ENCODE data around the gene GINS2. TPM values are rescaled to one million over a fixed set of nuclear protein-coding genes. Genes with fewer than 3 reads are reported as not detected.

GINS2 gene
- total RNA-seq, 4 donors from 2014 or later = 1.8 to 2.5 (median 1.9) TPM; not detected in 1

- 90% methylated on average over 5 of the region's 17 CpGs for WGBS
- no peak overlapping the region for H3K4me3 ChIP-seq
- no peaks in the 10 kb centered on the region for H3K27me3 ChIP-seq
- peaks cover 46% of the 10 kb centered on the region for H3K4me1 ChIP-seq
- H3K9me3 ChIP-seq = no peaks in the 10 kb centered on the region
- no peak for DNase-seq (ENCODE audit: low spot score in 2 of 2)
- H3K27ac ChIP-seq = no peak overlapping the region
- no peak for TF ChIP-seq CTCF (IDR thresholded peaks at IDR 0.05)
- TF ChIP-seq EP300 (IDR thresholded peaks at IDR 0.05) = no peak
- no peak for TF ChIP-seq POLR2AphosphoS5 (IDR thresholded peaks at IDR 0.05)
- TF ChIP-seq POLR2A (IDR thresholded peaks at IDR 0.05) = no peak
- peaks cover 23% of the 10 kb centered on the region for H3K36me3 ChIP-seq
Observed at GRCh38 chr16:85646358-85646907, 42.3 kb downstream of the GINS2 start.

GRCh38 chr16:85645021-85645589 lies 43.6 kb downstream of the GINS2 start:
- TF ChIP-seq POLR2AphosphoS5 (IDR thresholded peaks at IDR 0.05) = no peak
- peaks cover 48% of the 10 kb centered on the region for H3K4me1 ChIP-seq
- H3K27me3 ChIP-seq = no peaks in the 10 kb centered on the region
- no peak overlapping the region for H3K4me3 ChIP-seq
- H3K9me3 ChIP-seq = no peaks in the 10 kb centered on the region
- peaks cover 21% of the 10 kb centered on the region for H3K36me3 ChIP-seq
- 49% methylated on average over 17 of the region's 19 CpGs for WGBS
- no peak overlapping the region for H3K27ac ChIP-seq
- DNase-seq (ENCODE audit: low spot score in 2 of 2) = no peak

GRCh38 chr16:85644093-85644712 lies 44.6 kb downstream of the GINS2 start:
- H3K27me3 ChIP-seq = no peaks in the 10 kb centered on the region
- H3K36me3 ChIP-seq = peaks cover 13% of the 10 kb centered on the region
- DNase-seq (ENCODE audit: low spot score in 2 of 2) = no peak
- TF ChIP-seq EP300 (IDR thresholded peaks at IDR 0.05) (no peak), POLR2AphosphoS5 (IDR thresholded peaks at IDR 0.05) (no peak), CTCF (IDR thresholded peaks at IDR 0.05) (no peak), POLR2A (IDR thresholded peaks at IDR 0.05) (no peak)
- no peak overlapping the region for H3K4me3 ChIP-seq
- WGBS = 95% methylated on average over 21 of the region's 21 CpGs
- no peak overlapping the region for H3K27ac ChIP-seq
- H3K9me3 ChIP-seq = no peaks in the 10 kb centered on the region
- H3K4me1 ChIP-seq = peaks cover 55% of the 10 kb centered on the region

GRCh38 chr16:85643631-85644030 lies 45.1 kb downstream of the GINS2 start:
- peaks cover 7% of the 10 kb centered on the region for H3K36me3 ChIP-seq
- H3K9me3 ChIP-seq = no peaks in the 10 kb centered on the region
- no peak overlapping the region for H3K27ac ChIP-seq
- no peak for TF ChIP-seq POLR2A (IDR thresholded peaks at IDR 0.05)
- no peak for TF ChIP-seq EP300 (IDR thresholded peaks at IDR 0.05)
- no peak for TF ChIP-seq CTCF (IDR thresholded peaks at IDR 0.05)
- TF ChIP-seq POLR2AphosphoS5 (IDR thresholded peaks at IDR 0.05) = no peak
- WGBS = 68% methylated on average over 7 of the region's 8 CpGs
- H3K4me1 ChIP-seq = peaks cover 61% of the 10 kb centered on the region
- DNase-seq (ENCODE audit: low spot score in 2 of 2) = no peak
- H3K4me3 ChIP-seq = no peak overlapping the region
- H3K27me3 ChIP-seq = no peaks in the 10 kb centered on the region

- WGBS = 92% methylated on average over 26 of the region's 32 CpGs
- Histone ChIP-seq H3K27ac (no peak overlapping the region), H3K9me3 (no peaks in the 10 kb centered on the region), H3K4me3 (no peak overlapping the region), H3K27me3 (no peaks in the 10 kb centered on the region), H3K4me1 (peaks cover 67% of the 10 kb centered on the region), H3K36me3 (peaks cover 3% of the 10 kb centered on the region)
- DNase-seq (ENCODE audit: low spot score in 2 of 2) = no peak
- TF ChIP-seq POLR2A (IDR thresholded peaks at IDR 0.05) (no peak), POLR2AphosphoS5 (IDR thresholded peaks at IDR 0.05) (no peak), CTCF (IDR thresholded peaks at IDR 0.05) (no peak), EP300 (IDR thresholded peaks at IDR 0.05) (no peak)
Observed at GRCh38 chr16:85642762-85643358, 45.9 kb downstream of the GINS2 start.

All from suprapubic skin (tissue), 4 donors.